Upper lobe of right lung (tissue), 1 donor: ENCODE results near the gene IFITM2. TPM values are rescaled to one million over a fixed set of nuclear protein-coding genes. Genes with fewer than 3 reads are reported as not detected.
A peak's percentile ranks its signal among the peaks of the same experiment; 100 is the strongest.

Experiments used
- ATAC-seq: fragments of 200-7000 bp; cut with Tn5 transposase; one replicate; pipeline ENCODE4 v1.9.1; 2020; ENCODE audit warnings: mild to moderate bottlenecking, moderate library complexity
- DNase-seq: peaks from one replicate; pipeline ENCODE4 v3.0.0-alpha.2; 2020
- H3K27ac ChIP-seq: fragments of 200-600 bp; one replicate; pipeline ENCODE4 v1.8.0; 2022
- H3K27me3 ChIP-seq: fragments of 200-600 bp; one replicate; pipeline ENCODE4 v1.8.0; 2022; ENCODE audit warnings: mild to moderate bottlenecking
- H3K36me3 ChIP-seq: fragments of 200-600 bp; one replicate; pipeline ENCODE4 v1.8.0; 2022
- H3K4me1 ChIP-seq: fragments of 200-600 bp; one replicate; pipeline ENCODE4 v1.8.0; 2022
- H3K4me3 ChIP-seq: fragments of 200-600 bp; one replicate; pipeline ENCODE4 v1.8.0; 2022; ENCODE audit warnings: mild to moderate bottlenecking
- H3K9me3 ChIP-seq: fragments of 200-600 bp; one replicate; pipeline ENCODE4 v1.8.0; 2022
- intact Hi-C: fragments of 100-400 bp; cut with DNase I; formaldehyde crosslinking; loops from one replicate; pipeline ENCODE4 v1.11.0; 2022
- total RNA-seq: library from RNA; stranded (reverse); fragmentation: NEBNext Ultra II Directional; extraction: Animal tissue kit (Norgen Biotek cat#: 25700); gene quantifications from one replicate; pipeline ENCODE4 v1.2.1, GENCODE V29; 2021
- TF ChIP-seq, protein P1 (sequence below): fragments of 200-600 bp; IDR thresholded peaks from one replicate; pipeline ENCODE4 v1.8.0; 2022; ENCODE audit warnings: antibody characterized with exemption
- donor health status: DM: no; HTN: yes; CAD: no; lungs with severe emphysema.

The IFITM2 gene
- total RNA-seq, 1 donor from 2014 or later: 521 TPM

DNA sequence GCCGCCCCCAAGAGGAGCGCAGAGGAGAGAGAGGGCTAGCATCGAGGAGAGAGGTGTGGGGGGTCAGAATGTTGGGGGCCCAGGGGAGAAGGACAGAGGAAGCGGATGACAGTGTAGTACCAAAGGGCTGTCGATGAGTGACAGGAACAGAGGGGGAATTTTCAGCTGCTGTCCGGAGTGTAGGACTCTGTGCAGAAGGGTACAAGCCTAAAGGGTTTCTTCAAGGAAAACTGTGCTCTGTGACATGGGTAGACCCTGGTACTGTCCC, 34.8 kb upstream of the IFITM2 start:
- Histone ChIP-seq H3K4me3 (no peak overlapping the region), H3K27ac (no peak overlapping the region), H3K4me1 (peaks cover 7% of the 10 kb centered on the region), H3K27me3 (peaks cover 2% of the 10 kb centered on the region), H3K36me3 (no peaks in the 10 kb centered on the region), H3K9me3 (no peaks in the 10 kb centered on the region)
- TF ChIP-seq, protein P1, sequence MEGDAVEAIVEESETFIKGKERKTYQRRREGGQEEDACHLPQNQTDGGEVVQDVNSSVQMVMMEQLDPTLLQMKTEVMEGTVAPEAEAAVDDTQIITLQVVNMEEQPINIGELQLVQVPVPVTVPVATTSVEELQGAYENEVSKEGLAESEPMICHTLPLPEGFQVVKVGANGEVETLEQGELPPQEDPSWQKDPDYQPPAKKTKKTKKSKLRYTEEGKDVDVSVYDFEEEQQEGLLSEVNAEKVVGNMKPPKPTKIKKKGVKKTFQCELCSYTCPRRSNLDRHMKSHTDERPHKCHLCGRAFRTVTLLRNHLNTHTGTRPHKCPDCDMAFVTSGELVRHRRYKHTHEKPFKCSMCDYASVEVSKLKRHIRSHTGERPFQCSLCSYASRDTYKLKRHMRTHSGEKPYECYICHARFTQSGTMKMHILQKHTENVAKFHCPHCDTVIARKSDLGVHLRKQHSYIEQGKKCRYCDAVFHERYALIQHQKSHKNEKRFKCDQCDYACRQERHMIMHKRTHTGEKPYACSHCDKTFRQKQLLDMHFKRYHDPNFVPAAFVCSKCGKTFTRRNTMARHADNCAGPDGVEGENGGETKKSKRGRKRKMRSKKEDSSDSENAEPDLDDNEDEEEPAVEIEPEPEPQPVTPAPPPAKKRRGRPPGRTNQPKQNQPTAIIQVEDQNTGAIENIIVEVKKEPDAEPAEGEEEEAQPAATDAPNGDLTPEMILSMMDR: no peak
- intact Hi-C loops: no loop called here
- DNase-seq: no peak
- ATAC-seq: no peak

DNA sequence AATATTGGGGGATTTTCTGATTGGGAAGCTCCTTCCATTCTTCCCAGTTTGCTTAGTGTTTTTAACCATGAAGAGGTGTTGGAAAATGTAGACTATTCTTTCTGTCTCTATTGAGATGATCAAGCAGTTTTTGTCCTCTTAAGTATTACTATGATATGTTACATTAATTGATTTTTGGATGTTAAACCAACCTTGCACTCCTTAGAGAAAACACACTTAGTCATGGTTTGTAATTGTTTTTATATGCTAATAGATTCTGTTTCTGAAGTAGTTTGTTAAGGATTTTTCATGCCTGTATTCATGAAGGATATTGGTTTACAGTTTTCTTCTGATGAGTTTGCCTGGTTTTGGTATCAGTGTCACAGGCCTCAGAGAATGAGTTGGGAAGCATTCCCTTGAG, 31.4 kb upstream of the IFITM2 start:
- H3K27ac ChIP-seq: no peak overlapping the region
- no peak for DNase-seq
- H3K4me1 ChIP-seq: peaks cover 25% of the 10 kb centered on the region
- intact Hi-C loops: no loop called here
- no peak overlapping the region for H3K4me3 ChIP-seq
- H3K36me3 ChIP-seq: no peaks in the 10 kb centered on the region
- no peak for ATAC-seq
- H3K9me3 ChIP-seq: no peaks in the 10 kb centered on the region
- peaks cover 34% of the 10 kb centered on the region for H3K27me3 ChIP-seq
- TF ChIP-seq, protein P1: no peak

DNA sequence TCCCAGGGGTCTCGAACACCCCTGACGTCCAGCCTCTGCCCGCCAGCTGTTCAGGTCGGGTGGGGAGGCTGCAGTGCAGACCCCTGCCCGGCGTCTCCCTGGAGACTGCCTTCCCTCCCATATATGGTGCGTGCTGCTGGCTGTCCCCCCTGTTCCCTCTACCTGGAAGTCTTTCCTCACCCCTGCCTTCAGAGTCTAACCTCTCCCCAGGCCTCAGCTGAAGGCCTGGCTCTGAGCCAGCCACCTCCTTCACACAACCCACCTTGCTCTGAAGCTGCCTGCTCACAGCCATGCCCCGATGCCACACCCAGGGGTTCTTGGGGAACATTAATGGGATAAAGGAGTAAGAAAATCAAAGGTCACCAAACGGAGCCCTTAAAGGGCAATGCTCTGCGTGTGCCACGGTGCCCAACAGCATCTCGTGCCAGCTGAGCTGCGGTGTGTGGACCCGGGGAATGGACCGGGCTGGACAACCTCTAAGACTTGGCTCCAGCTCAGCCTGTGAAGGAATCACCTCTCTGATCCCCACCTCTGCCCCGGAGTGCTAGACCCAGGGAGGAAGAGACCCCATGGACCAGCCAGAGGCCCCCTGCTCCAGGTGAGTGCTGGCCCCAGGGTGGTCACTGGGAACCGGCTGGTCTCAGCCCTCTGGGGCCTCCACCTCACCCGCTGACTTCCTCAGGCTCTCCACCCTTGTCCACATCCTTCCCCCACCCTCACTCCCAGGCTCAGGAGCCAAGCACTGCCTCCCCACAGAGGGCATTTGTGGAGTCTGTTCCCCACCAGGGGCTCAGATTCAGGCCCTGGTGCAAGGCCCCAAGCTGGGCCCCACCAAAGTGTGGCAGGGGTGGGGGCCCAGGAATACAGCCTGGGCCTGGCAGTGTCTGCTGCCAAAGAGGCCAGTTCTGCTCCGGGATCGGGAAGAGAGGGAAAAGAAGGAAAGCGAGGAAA, 29.3 kb upstream of the IFITM2 start, which contains the start of gene NLRP6:
Gene NLRP6 (plus strand): TSS at position 407 of the 951 bp plus-strand sequence. CDS start 163 bp downstream, at position 570.
- Histone ChIP-seq H3K27me3 (peaks cover 55% of the 10 kb centered on the region), H3K27ac (no peak within 1 kb of the TSS), H3K36me3 (no peaks in the 10 kb centered on the region), H3K4me3 (peak within 1 kb of the TSS; percentile 35), H3K9me3 (no peaks in the 10 kb centered on the region), H3K4me1 (peaks cover 30% of the 10 kb centered on the region)
- DNase-seq (peak; percentile 64), ATAC-seq (no peak)
- TF ChIP-seq, protein P1: no peak
- intact Hi-C loops: no loop called here

DNA sequence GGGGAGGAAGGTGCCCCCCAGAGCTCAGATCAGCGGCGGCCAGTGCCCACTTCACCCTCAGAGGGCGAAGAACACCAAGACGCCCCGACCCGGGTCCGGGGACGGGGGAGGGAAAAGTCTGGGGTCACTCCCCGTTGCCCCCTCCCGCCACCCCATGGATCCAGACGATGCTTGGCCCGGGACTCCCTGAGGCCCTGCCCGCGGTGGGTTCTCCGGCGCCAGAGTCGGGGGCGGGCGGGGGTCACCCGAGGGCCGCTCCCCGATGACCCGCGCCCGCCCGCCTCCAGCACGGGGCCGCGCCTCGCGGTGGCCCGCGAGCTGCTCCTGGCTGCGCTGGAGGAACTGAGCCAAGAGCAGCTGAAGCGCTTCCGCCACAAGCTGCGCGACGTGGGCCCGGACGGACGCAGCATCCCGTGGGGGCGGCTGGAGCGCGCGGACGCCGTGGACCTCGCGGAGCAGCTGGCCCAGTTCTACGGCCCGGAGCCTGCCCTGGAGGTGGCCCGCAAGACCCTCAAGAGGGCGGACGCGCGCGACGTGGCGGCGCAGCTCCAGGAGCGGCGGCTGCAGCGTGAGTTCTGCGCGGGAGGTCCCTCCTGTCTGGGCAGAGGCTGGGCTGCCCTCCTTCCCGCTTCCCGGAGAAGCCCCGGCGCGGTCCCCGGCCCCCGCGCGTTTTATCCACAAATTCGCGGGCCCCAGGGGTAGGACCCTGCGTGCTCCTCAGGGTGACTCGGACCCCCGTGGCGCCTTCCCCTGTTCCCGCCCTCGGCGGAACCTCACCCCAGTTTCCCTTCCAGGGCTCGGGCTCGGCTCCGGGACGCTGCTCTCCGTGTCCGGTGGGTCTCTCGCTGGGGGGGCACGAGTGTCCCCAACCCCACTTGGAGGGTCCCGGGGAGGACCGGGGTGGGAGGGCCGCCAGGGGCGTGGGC, 28.3 kb upstream of the IFITM2 start:
- ATAC-seq (peak; percentile 26), DNase-seq (peak; percentile 69)
- intact Hi-C loops: no loop called here
- peaks cover 65% of the 10 kb centered on the region for H3K27me3 ChIP-seq
- peaks cover 30% of the 10 kb centered on the region for H3K4me1 ChIP-seq
- TF ChIP-seq, protein P1: no peak
- no peaks in the 10 kb centered on the region for H3K9me3 ChIP-seq
- peak overlapping the region; percentile 35 for H3K4me3 ChIP-seq
- no peak overlapping the region for H3K27ac ChIP-seq
- H3K36me3 ChIP-seq: no peaks in the 10 kb centered on the region

DNA sequence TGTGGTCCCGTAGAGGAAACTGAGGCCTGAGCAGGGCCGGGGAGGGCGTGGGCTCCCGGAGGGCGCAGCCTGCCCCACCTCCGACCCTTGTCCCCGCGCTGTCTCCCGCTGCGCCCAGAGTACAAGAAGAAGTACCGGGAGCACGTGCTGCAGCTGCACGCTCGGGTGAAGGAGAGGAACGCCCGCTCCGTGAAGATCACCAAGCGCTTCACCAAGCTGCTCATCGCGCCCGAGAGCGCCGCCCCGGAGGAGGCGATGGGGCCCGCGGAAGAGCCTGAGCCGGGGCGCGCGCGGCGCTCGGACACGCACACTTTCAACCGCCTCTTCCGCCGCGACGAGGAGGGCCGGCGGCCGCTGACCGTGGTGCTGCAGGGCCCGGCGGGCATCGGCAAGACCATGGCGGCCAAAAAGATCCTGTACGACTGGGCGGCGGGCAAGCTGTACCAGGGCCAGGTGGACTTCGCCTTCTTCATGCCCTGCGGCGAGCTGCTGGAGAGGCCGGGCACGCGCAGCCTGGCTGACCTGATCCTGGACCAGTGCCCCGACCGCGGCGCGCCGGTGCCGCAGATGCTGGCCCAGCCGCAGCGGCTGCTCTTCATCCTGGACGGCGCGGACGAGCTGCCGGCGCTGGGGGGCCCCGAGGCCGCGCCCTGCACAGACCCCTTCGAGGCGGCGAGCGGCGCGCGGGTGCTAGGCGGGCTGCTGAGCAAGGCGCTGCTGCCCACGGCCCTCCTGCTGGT, 27.5 kb upstream of the IFITM2 start:
- ATAC-seq (peak; percentile 33), DNase-seq (peak; percentile 67)
- Histone ChIP-seq H3K4me1 (peaks cover 30% of the 10 kb centered on the region), H3K36me3 (no peaks in the 10 kb centered on the region), H3K9me3 (no peaks in the 10 kb centered on the region), H3K27ac (no peak overlapping the region), H3K4me3 (peak overlapping the region; percentile 35), H3K27me3 (peaks cover 72% of the 10 kb centered on the region)
- TF ChIP-seq, protein P1: no peak
- intact Hi-C loops: no loop called here
